NCI-H69 (cell line): ENCODE data around the gene PBRM1.

Experiments
- DNase-seq: peaks from one replicate; lab custom pipeline; 2025; lab: John Stamatoyannopoulos, UW

PBRM1 gene

DNA sequence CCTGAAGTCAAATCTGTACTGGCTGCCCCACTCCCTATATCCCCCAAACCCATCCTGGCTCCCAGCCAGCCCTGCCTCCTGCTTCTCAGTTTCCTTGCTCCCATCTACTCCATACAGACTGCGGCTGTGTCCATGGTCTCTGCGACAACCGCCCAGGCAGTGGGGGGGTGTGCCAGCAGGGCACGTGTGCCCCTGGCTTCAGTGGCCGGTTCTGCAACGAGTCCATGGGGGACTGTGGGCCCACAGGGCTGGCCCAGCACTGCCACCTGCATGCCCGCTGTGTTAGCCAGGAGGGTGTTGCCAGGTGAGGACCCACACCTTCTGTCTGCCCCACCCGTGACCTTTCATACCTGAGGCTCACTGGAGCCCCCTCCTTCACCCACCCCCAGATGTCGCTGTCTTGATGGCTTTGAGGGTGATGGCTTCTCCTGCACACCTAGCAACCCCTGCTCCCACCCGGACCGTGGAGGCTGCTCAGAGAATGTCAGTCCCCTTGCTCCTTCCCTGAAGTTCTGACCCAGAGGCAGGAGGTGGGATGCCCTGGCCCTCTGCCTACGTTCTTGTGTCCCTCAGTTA, 175.9 kb downstream of the PBRM1 start:
- DNase-seq: no peak

GRCh38 chr3:52507359-52507758, 178.4 kb downstream of the PBRM1 start:
- no peak for DNase-seq

- DNase-seq: no peak
Observed at GRCh38 chr3:52506266-52506966, 179.3 kb downstream of the PBRM1 start.

GRCh38 chr3:52504977-52505376, 180.7 kb downstream of the PBRM1 start:
- DNase-seq: no peak

GRCh38 chr3:52503788-52504424, 181.8 kb downstream of the PBRM1 start:
- DNase-seq: peak; percentile 72

DNA sequence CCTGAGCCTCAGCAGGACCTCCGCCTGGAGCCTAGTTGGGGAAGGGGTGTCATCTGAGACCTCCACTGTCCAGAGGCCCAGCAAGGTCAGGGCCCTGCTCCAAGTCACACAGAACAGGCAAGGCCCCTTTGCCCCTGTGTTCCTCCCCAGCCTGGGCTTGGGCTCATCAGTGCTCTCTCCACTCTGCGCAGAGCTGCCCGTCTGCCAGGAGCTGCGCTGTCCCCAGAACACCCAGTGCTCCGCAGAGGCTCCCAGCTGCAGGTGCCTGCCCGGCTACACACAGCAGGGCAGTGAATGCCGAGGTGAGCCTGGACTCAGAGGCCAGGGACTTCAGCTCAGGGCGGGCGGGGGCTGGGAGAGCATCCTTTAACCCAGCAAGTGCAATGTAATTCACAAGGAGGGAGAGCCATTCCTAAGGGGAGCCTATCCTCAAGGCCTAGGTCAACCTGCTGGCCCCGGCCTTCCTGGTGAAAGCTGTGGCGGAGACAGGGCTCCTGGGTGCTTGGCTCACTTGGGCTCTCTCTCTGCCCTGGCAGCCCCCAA, 182.8 kb downstream of the PBRM1 start:
- DNase-seq: no peak

DNA sequence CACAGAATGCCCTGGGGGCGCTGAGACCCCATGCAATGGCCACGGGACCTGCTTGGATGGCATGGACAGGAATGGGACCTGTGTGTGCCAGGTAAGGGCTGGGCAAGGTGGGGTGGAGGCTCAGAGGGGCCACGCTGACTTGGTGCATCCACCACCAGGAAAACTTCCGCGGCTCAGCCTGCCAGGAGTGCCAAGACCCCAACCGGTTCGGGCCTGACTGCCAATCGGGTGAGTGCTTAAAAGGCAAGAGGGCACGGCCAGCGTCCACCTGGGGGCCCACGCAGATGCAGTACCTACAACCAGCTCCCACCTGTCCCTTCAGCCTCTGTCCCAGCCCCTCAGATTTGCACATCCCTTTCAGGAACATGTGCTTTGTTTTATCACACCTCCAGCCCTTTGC, 183.7 kb downstream of the PBRM1 start:
- DNase-seq: no peak

- DNase-seq: no peak
Observed at GRCh38 chr3:52501046-52501445, 184.7 kb downstream of the PBRM1 start.

DNA sequence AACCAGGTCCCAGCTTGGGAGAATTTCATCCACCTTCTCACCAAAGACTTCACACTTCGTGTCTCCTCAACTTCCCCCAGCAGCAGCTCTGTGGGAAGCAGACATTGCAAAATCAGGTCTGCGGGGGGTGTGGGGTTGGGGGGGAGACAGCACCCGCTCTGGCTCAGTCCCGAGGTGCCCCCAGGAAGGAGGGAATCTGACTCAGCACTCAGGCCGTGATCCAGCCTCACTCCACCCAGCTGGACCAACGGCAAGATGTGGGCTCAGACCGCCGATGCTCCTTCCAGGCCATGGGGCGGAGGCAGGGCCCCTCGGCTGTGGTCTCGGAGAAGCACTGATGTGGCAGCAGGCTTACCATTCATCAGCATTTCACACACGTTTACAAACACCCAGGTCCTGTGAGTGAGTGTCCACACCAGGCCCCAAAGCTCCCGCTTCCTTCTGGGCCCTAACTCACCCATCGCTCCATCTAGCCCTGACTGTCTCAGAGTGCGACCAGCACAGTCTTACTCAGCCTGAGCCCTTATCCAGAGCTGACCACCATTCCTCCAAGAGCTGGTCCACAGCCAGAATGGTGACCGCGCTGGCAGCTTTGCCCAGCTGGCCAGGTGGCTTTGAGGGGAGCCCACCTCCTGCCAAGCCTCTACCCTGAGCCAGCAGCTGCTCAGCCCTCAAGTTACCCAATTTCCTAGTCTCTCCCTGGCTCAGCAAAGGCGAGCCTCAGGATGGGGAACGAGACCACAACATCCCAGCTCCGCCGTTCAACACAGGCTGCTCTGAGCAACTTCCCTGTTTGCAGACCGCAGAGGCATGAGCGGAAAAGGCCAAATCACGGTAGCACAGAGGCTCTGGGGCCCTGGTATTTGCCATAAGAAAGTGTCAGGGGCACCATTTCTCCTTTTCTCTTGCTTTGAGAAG, 187.3 kb downstream of the PBRM1 start:
- DNase-seq: no peak

GRCh38 chr3:52495777-52496602, 189.7 kb downstream of the PBRM1 start:
- DNase-seq: no peak
